GM12892 (cell line): ENCODE measurements around the gene RAB6B.

ENCODE experiments used
- POLR2A ChIP-seq: IDR thresholded peaks from 2 replicates; pipeline ENCODE4 v1.6.1; 2011; ENCODE audit warnings: low read depth, low read length, control low read depth
- POLR2AphosphoS5 ChIP-seq: IDR thresholded peaks from 2 replicates; pipeline ENCODE4 v1.6.1; 2011; ENCODE audit warnings: low read depth, low read length, control low read depth

DNA sequence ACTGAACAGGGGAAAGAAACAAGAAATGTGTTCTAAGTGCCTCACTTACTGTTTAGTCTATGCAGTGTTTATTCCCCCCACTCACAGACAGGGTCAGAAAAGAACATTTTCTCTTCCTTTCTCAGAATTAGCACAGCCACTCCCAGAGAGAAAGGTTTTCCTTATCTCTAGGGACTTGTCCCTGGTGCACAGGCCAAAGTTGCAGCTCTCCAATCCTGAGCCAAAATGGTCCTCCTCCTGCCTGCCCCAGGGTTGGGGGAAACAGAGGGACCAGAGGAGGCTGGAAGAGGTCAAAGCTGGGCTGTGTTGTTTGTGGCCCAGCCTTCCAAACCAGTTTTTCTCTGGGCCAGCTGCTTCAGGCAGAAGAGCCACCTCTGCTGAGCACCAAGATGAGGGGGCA lies 12.0 kb downstream of the RAB6B start:
- no peak for TF ChIP-seq POLR2A
- TF ChIP-seq POLR2AphosphoS5, result no peak
